IMR-90 (cell line): ENCODE results near the gene FGGY. TPM values are rescaled to one million over a fixed set of nuclear protein-coding genes. Genes with fewer than 3 reads are reported as not detected.
"Not testable (repeated sequence)": the region's sequence is repeated elsewhere in the genome, so short reads cannot be mapped to it uniquely, and the experiment has no call there.

Experiments used
- ATAC-seq: fragments of 200-7000 bp; cut with Tn5 transposase; 2 replicates; pipeline ENCODE4 v1.9.1; 2020; ENCODE audit warnings: low read depth, mild to moderate bottlenecking, moderate library complexity
- BruUV-seq: library from RNA; stranded (reverse); fragments of 400-500 nt; replicated peaks from 2 replicates; lab custom pipeline; 2021; lab: Mats Ljungman, UMichigan
- CTCF ChIA-PET: fragments of 300-600 bp; formaldehyde crosslinking; extraction: SDS; loops from one replicate; lab custom pipeline; 2021; ENCODE audit warnings: antibody characterized with exemption; lab: Yijun Ruan, JAX
- POLR2A ChIA-PET: fragments of 300-600 bp; sonication (Branson Sonifier 250); formaldehyde crosslinking; loops from one replicate; lab custom pipeline; 2022; ENCODE audit warnings: antibody characterized with exemption; ENCODE audit not compliant: unreplicated experiment; lab: Charles Lee
- DNase-seq: peaks from one replicate; pipeline ENCODE4 v3.0.0; 2013
- H2AFZ ChIP-seq: replicated peaks from 2 replicates; pipeline ENCODE3; 2013; ENCODE audit warnings: low read length, mild to moderate bottlenecking; ENCODE audit not compliant: poor library complexity
- H2AK5ac ChIP-seq: 2 replicates; pipeline ENCODE4 v1.6.1; 2013; ENCODE audit warnings: low read depth, low read length, inconsistent platforms
- H2AK9ac ChIP-seq: replicated peaks from 2 replicates; pipeline ENCODE3; 2013; ENCODE audit warnings: mild to moderate bottlenecking, low read depth, low read length, moderate library complexity; ENCODE audit not compliant: poor library complexity
- H2BK120ac ChIP-seq: 2 replicates; pipeline ENCODE4 v1.6.1; 2013; ENCODE audit warnings: low read depth, low read length, inconsistent platforms
- H2BK15ac ChIP-seq: 3 replicates; pipeline ENCODE4 v1.6.1; 2013; ENCODE audit warnings: low read depth, low read length, inconsistent platforms
- H2BK20ac ChIP-seq: 2 replicates; pipeline ENCODE4 v1.6.1; 2013; ENCODE audit warnings: low read depth, mild to moderate bottlenecking, inconsistent platforms, low read length, moderate library complexity
- H2BK5ac ChIP-seq: 2 replicates; pipeline ENCODE4 v1.6.1; 2013; ENCODE audit warnings: mild to moderate bottlenecking, low read depth, low read length, inconsistent platforms; ENCODE audit not compliant: poor library complexity, severe bottlenecking
- H3K14ac ChIP-seq: replicated peaks from 2 replicates; pipeline ENCODE4 v1.6.1; 2013; ENCODE audit warnings: low read depth, low read length, inconsistent platforms
- H3K18ac ChIP-seq: 2 replicates; pipeline ENCODE4 v1.6.1; 2013; ENCODE audit warnings: low read depth, low read length, control low read depth
- H3K23ac ChIP-seq: 2 replicates; pipeline ENCODE4 v1.6.1; 2013; ENCODE audit warnings: low read depth, low read length, inconsistent platforms
- H3K27ac ChIP-seq: 2 replicates; pipeline ENCODE4 v1.5.1; 2013; ENCODE audit warnings: mild to moderate bottlenecking, control low read depth, low read length; ENCODE audit not compliant: insufficient read depth
- H3K27me3 ChIP-seq: 2 replicates; pipeline ENCODE4 v1.6.1; 2013; ENCODE audit warnings: low read length; ENCODE audit not compliant: control insufficient read depth, insufficient read depth
- H3K36me3 ChIP-seq: 2 replicates; pipeline ENCODE4 v1.6.1; 2013; ENCODE audit warnings: low read length, mixed read lengths; ENCODE audit not compliant: control insufficient read depth, insufficient read depth
- H3K4ac ChIP-seq: 2 replicates; pipeline ENCODE4 v1.6.1; 2013; ENCODE audit warnings: low read depth, low read length, inconsistent platforms
- H3K4me1 ChIP-seq: 2 replicates; pipeline ENCODE4 v1.6.1; 2013; ENCODE audit warnings: low read length, mixed read lengths; ENCODE audit not compliant: control insufficient read depth, insufficient read depth
- H3K4me2 ChIP-seq: 2 replicates; pipeline ENCODE4 v1.6.1; 2013; ENCODE audit warnings: low read depth, mild to moderate bottlenecking, control low read depth, low read length, moderate library complexity
- H3K4me3 ChIP-seq: 2 replicates; pipeline ENCODE4 v1.5.1; 2013; ENCODE audit warnings: low read depth, mild to moderate bottlenecking, control low read depth, low read length, moderate library complexity; ENCODE audit not compliant: insufficient read depth
- H3K56ac ChIP-seq: 2 replicates; pipeline ENCODE4 v1.6.1; 2013; ENCODE audit warnings: low read length, inconsistent platforms; ENCODE audit not compliant: insufficient read depth; ENCODE audit errors: extremely low read depth
- H3K79me1 ChIP-seq, 2 experiments: 2 replicates each; pipeline ENCODE4 v1.6.1; 2013; ENCODE audit warnings: low read length in 2 of 2, inconsistent platforms in 1 of 2, low read depth in 1 of 2
- H3K9ac ChIP-seq: 2 replicates; pipeline ENCODE4 v1.6.1; 2013; ENCODE audit warnings: low read depth, low read length, control low read depth
- H3K9me1 ChIP-seq: 2 replicates; pipeline ENCODE4 v1.6.1; 2013; ENCODE audit warnings: low read length, inconsistent platforms; ENCODE audit not compliant: insufficient read depth
- H3K9me3 ChIP-seq: 2 replicates; pipeline ENCODE4 v1.6.1; 2013; ENCODE audit warnings: low read length; ENCODE audit not compliant: control insufficient read depth, insufficient read depth
- H4K20me1 ChIP-seq: 2 replicates; pipeline ENCODE4 v1.6.1; 2013; ENCODE audit warnings: low read length, inconsistent platforms; ENCODE audit not compliant: insufficient read depth
- H4K5ac ChIP-seq: 2 replicates; pipeline ENCODE4 v1.6.1; 2013; ENCODE audit warnings: mild to moderate bottlenecking, low read depth, low read length, control low read depth
- H4K8ac ChIP-seq, 2 experiments: 2 replicates each; pipeline ENCODE4 v1.6.1; 2013; ENCODE audit warnings: low read depth in 2 of 2, low read length in 2 of 2, control low read depth in 1 of 2, inconsistent platforms in 1 of 2
- H4K91ac ChIP-seq: 2 replicates; pipeline ENCODE4 v1.6.1; 2013; ENCODE audit warnings: low read depth, low read length, inconsistent platforms; ENCODE audit not compliant: insufficient read depth
- WGBS, 2 experiments: methylation state at CpG; one replicate each; pipeline versions ENCODE4 v1.1.5 to v1.1.7; 2013; ENCODE audit warnings: missing lambda C conversion rate in 2 of 2; ENCODE audit not compliant: insufficient read length in 1 of 2; ENCODE audit errors: extremely low coverage in 2 of 2; 5-methylcytosine and 5-hydroxymethylcytosine counted together
- dilution Hi-C: fragments of 300-500 bp; cut with HindIII; formaldehyde crosslinking; loops from one replicate; pipeline ENCODE4 v1.14.3; 2018; ENCODE audit warnings: low sequenced_read_pairs; ENCODE audit not compliant: unreplicated experiment
- in situ Hi-C: fragments of 300-500 bp; cut with MboI; formaldehyde crosslinking; loops from 3 replicates; pipeline ENCODE4 v1.14.3; 2019; ENCODE audit warnings: low sequenced_read_pairs, inconsistent platforms, mixed read lengths
- intact Hi-C: fragments of 100-400 bp; cut with micrococcal nuclease; formaldehyde crosslinking; loops from 2 replicates; pipeline ENCODE4 v1.10.0; 2022
- polyA plus RNA-seq, 3 experiments: library from polyadenylated mRNA; depleted of rRNA; stranded (reverse); fragments of >200 nt; gene quantifications; 2 replicates each; pipeline ENCODE4 v1.2.3, GENCODE V29; 2012; ENCODE audit warnings: low replicate concordance in 1 of 3
- total RNA-seq: library from RNA; depleted of rRNA; stranded (reverse); fragments of >200 nt; gene quantifications from 2 replicates; pipeline ENCODE4 v1.2.3, GENCODE V29; 2012

Gene FGGY
- total and polyA plus RNA-seq, 2 of the 4 experiments (the other 2 are of a cell fraction): 5.6 to 14.0 TPM

GRCh38 chr1:59710920-59711319 lies 414.0 kb downstream of the FGGY start:
- H3K18ac ChIP-seq, H3K56ac ChIP-seq, intact Hi-C loops, H2AFZ ChIP-seq, H4K91ac ChIP-seq, H3K36me3 ChIP-seq, H3K9ac ChIP-seq, H3K27ac ChIP-seq, H3K14ac ChIP-seq, H3K9me1 ChIP-seq, in situ Hi-C loops, H2BK5ac ChIP-seq, H3K27me3 ChIP-seq, H4K5ac ChIP-seq, BruUV-seq, H2BK15ac ChIP-seq, H3K4ac ChIP-seq, H3K4me2 ChIP-seq, H2BK20ac ChIP-seq, H4K8ac ChIP-seq, CTCF ChIA-PET, H3K79me1 ChIP-seq, DNase-seq, H2AK5ac ChIP-seq, ATAC-seq, H3K9me3 ChIP-seq, dilution Hi-C loops, H3K4me3 ChIP-seq, H4K20me1 ChIP-seq, H2BK120ac ChIP-seq, H2AK9ac ChIP-seq, H3K23ac ChIP-seq, POLR2A ChIA-PET: not testable (repeated sequence)
- WGBS, 2 experiments: no CpG with 5 or more reads among the region's 2 CpGs
- H3K4me1 ChIP-seq: peaks cover 13% of the 10 kb centered on the region
